ENCODE measurements around the gene HIP1. TPM values are rescaled to one million over a fixed set of nuclear protein-coding genes. Genes with fewer than 3 reads are reported as not detected.
"Not testable (repeated sequence)": the region's sequence is repeated elsewhere in the genome, so short reads cannot be mapped to it uniquely, and the experiment has no call there.

Gene HIP1
- total and polyA plus RNA-seq, 9 of the 15 experiments (the other 6 are each of a cell fraction or from before 2014, with no cell fraction given) = 2.4 to 13.7 (median 9.5) TPM

DNA sequence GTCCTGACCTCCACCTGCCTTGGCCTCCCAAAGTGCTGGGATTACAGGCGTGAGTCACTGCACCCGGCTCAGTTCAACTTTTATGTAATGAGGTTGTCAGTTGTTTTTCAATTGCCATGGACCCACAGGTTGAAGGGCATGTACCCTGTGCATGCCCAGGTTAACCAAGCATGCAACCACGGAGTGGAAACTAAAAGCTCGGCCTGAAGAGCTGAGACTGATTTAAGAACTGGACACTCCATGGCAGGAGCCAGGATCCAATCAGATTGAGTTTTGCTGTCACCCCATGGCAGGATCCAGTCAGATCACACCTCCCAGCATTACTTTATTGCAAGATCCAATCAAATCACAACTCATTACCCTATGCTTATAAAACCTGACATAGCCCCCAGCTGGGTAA, 229.7 kb downstream of the HIP1 start:
- H4K20me1 ChIP-seq (replicated peaks; ENCODE audit: control insufficient read depth, insufficient read depth, low read length); POLR2A ChIA-PET; H3K9me3 ChIP-seq (replicated peaks; ENCODE audit: control insufficient read depth, insufficient read depth, low read depth, low read length); BruUV-seq (replicated peaks); H3K9me1 ChIP-seq (ENCODE audit: control insufficient read depth, insufficient read depth, low read length); CTCF ChIA-PET (ENCODE audit: low intra/inter-chr PET ratio); intact Hi-C loops (cut with micrococcal nuclease); H3K27me3 ChIP-seq (ENCODE audit: control insufficient read depth in 2 of 2, insufficient read depth in 2 of 2, low read length in 2 of 2); H3K27ac ChIP-seq (ENCODE audit: extremely low read depth, low read depth, low read length); ATAC-seq; DNase-seq (ENCODE audit: extremely low read depth in 1 of 4, low spot score in 3 of 4); H3K4me1 ChIP-seq (replicated peaks in 1 of 2; ENCODE audit: control insufficient read depth in 2 of 2, insufficient read depth in 2 of 2, low read length in 2 of 2); H3K36me3 ChIP-seq (ENCODE audit: control insufficient read depth, insufficient read depth, low read length); H2AFZ ChIP-seq (ENCODE audit: low read depth, low read length); H3K4me3 ChIP-seq; FAIRE-seq; H3K79me2 ChIP-seq (ENCODE audit: control insufficient read depth, insufficient read depth, low read length); H3K9ac ChIP-seq (ENCODE audit: insufficient read depth in 1 of 2, low read depth in 2 of 2, low read length in 2 of 2); H3K4me2 ChIP-seq (ENCODE audit: insufficient read depth, low read length): not testable (repeated sequence)
- 100% methylated on average over 1 of the region's 4 CpGs for WGBS (ENCODE audit: insufficient coverage, low coverage, missing lambda C conversion rate)
- in situ Hi-C loops (cut with MboI) = loop anchor here (5.0 kb wide), 1 partner anchor 1018 kb away; no protein-coding TSS in a partner anchor

- DNase-seq (ENCODE audit: extremely low read depth in 1 of 4, low spot score in 3 of 4); POLR2A ChIA-PET; H3K36me3 ChIP-seq (ENCODE audit: control insufficient read depth, insufficient read depth, low read length); FAIRE-seq; H3K4me2 ChIP-seq (ENCODE audit: insufficient read depth, low read length); H3K4me1 ChIP-seq (replicated peaks in 1 of 2; ENCODE audit: control insufficient read depth in 2 of 2, insufficient read depth in 2 of 2, low read length in 2 of 2); H3K27me3 ChIP-seq (ENCODE audit: control insufficient read depth in 2 of 2, insufficient read depth in 2 of 2, low read length in 2 of 2); H3K4me3 ChIP-seq; intact Hi-C loops (cut with micrococcal nuclease); in situ Hi-C loops (cut with MboI); H3K9me3 ChIP-seq (replicated peaks; ENCODE audit: control insufficient read depth, insufficient read depth, low read depth, low read length); H2AFZ ChIP-seq (ENCODE audit: low read depth, low read length); H3K9me1 ChIP-seq (ENCODE audit: control insufficient read depth, insufficient read depth, low read length); H3K9ac ChIP-seq (ENCODE audit: insufficient read depth in 1 of 2, low read depth in 2 of 2, low read length in 2 of 2); BruUV-seq (replicated peaks); ATAC-seq; H3K79me2 ChIP-seq (ENCODE audit: control insufficient read depth, insufficient read depth, low read length); H4K20me1 ChIP-seq (replicated peaks; ENCODE audit: control insufficient read depth, insufficient read depth, low read length); H3K27ac ChIP-seq (ENCODE audit: extremely low read depth, low read depth, low read length); CTCF ChIA-PET (ENCODE audit: low intra/inter-chr PET ratio): not testable (repeated sequence)
- 45% methylated on average over 3 of the region's 6 CpGs for WGBS (ENCODE audit: insufficient coverage, low coverage, missing lambda C conversion rate)
Observed at GRCh38 chr7:75492020-75492419, 246.7 kb downstream of the HIP1 start, which contains the start of gene SPDYE5. TSS of gene SPDYE5 (plus strand) at chr7:75492320. CDS start at chr7:75494048, 1,728 bp downstream.
